Smooth muscle cell (in vitro differentiated cells): Measurements from ENCODE around the gene STYXL1. TPM values are rescaled to one million over a fixed set of nuclear protein-coding genes. Genes with fewer than 3 reads are reported as not detected.
A peak's percentile ranks its signal among the peaks of the same experiment; 100 is the strongest.

ENCODE experiments used
- DNase-seq: peaks from one replicate; lab custom pipeline; 2025; ENCODE audit not compliant: unreplicated experiment; lab: John Stamatoyannopoulos, UW
- H2AFZ ChIP-seq: fragments of 200-600 bp; sonication (generic); 2 replicates; pipeline ENCODE4 v1.6.0; 2016; ENCODE audit warnings: antibody characterized with exemption, low read depth, mild to moderate bottlenecking
- H3F3A ChIP-seq: fragments of 200-600 bp; sonication (generic); 2 replicates; pipeline ENCODE4 v1.6.0; 2017; ENCODE audit warnings: antibody characterized with exemption, low read depth
- H3K27ac ChIP-seq: fragments of 200-600 bp; sonication (generic); 2 replicates; pipeline ENCODE4 v1.5.1; 2016; ENCODE audit warnings: low read depth, mild to moderate bottlenecking
- H3K27me3 ChIP-seq: fragments of 200-600 bp; sonication (generic); 2 replicates; pipeline ENCODE4 v1.6.1; 2016; ENCODE audit warnings: low read depth, mild to moderate bottlenecking
- H3K36me3 ChIP-seq: fragments of 200-600 bp; sonication (generic); 2 replicates; pipeline ENCODE4 v1.5.1; 2016; ENCODE audit warnings: low read depth
- H3K4me1 ChIP-seq: fragments of 200-600 bp; sonication (generic); 2 replicates; pipeline ENCODE4 v1.5.1; 2016; ENCODE audit warnings: low read depth
- H3K4me2 ChIP-seq: fragments of 200-600 bp; sonication (generic); 2 replicates; pipeline ENCODE4 v1.6.0; 2016; ENCODE audit warnings: mild to moderate bottlenecking
- H3K4me3 ChIP-seq: fragments of 200-600 bp; sonication (generic); 2 replicates; pipeline ENCODE4 v1.5.1; 2016; ENCODE audit warnings: mild to moderate bottlenecking
- H3K79me2 ChIP-seq: fragments of 200-600 bp; sonication (generic); 2 replicates; pipeline ENCODE4 v1.6.0; 2016; ENCODE audit warnings: low read depth, mild to moderate bottlenecking
- H3K9ac ChIP-seq: fragments of 200-600 bp; sonication (generic); 2 replicates; pipeline ENCODE4 v1.6.0; 2016; ENCODE audit warnings: low read depth
- H3K9me3 ChIP-seq: fragments of 200-600 bp; sonication (generic); replicated peaks from 2 replicates; pipeline ENCODE4 v1.5.1; 2016; ENCODE audit warnings: low read depth
- H4K20me1 ChIP-seq: fragments of 200-600 bp; sonication (generic); 2 replicates; pipeline ENCODE4 v1.6.0; 2016; ENCODE audit warnings: low read depth
- WGBS: methylation state at CpG from one replicate; pipeline ENCODE4 v1.1.7; 2016; ENCODE audit warnings: low lambda C conversion rate; 5-methylcytosine and 5-hydroxymethylcytosine counted together
- polyA plus RNA-seq: library from polyadenylated mRNA; unstranded; fragments of >200 nt; fragmentation: Nextera tagmentation; extraction: Ambion mirVana; gene quantifications from 2 replicates; pipeline ENCODE4 v1.2.1, GENCODE V29; 2016
- total RNA-seq: library from RNA; depleted of rRNA; stranded (reverse); fragments of >200 nt; gene quantifications from 2 replicates; pipeline ENCODE4 v1.2.3, GENCODE V29; 2014
- TF ChIP-seq, protein P1 (sequence below): fragments of 200-600 bp; sonication (generic); IDR thresholded peaks from 2 replicates; pipeline ENCODE4 v1.5.1; 2017; ENCODE audit warnings: borderline replicate concordance, mild to moderate bottlenecking, antibody characterized with exemption; ENCODE audit not compliant: insufficient read depth, poor library complexity, severe bottlenecking

STYXL1 gene
- total and polyA plus RNA-seq, 2 experiments from 2014 or later: 75.6 to 84.0 TPM

- no peaks in the 10 kb centered on the region for H3K27me3 ChIP-seq
- DNase-seq: peak; percentile 5
- no peak overlapping the region for H2AFZ ChIP-seq
- H4K20me1 ChIP-seq: no peaks in the 10 kb centered on the region
- no peaks in the 10 kb centered on the region for H3K9me3 ChIP-seq
- peak overlapping the region; percentile 51 for H3K9ac ChIP-seq
- H3K27ac ChIP-seq: peak overlapping the region; percentile 68
- TF ChIP-seq, protein P1, sequence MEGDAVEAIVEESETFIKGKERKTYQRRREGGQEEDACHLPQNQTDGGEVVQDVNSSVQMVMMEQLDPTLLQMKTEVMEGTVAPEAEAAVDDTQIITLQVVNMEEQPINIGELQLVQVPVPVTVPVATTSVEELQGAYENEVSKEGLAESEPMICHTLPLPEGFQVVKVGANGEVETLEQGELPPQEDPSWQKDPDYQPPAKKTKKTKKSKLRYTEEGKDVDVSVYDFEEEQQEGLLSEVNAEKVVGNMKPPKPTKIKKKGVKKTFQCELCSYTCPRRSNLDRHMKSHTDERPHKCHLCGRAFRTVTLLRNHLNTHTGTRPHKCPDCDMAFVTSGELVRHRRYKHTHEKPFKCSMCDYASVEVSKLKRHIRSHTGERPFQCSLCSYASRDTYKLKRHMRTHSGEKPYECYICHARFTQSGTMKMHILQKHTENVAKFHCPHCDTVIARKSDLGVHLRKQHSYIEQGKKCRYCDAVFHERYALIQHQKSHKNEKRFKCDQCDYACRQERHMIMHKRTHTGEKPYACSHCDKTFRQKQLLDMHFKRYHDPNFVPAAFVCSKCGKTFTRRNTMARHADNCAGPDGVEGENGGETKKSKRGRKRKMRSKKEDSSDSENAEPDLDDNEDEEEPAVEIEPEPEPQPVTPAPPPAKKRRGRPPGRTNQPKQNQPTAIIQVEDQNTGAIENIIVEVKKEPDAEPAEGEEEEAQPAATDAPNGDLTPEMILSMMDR: no peak
- peaks cover 7% of the 10 kb centered on the region for H3K4me1 ChIP-seq
- H3K36me3 ChIP-seq: no peaks in the 10 kb centered on the region
- no peaks in the 10 kb centered on the region for H3K79me2 ChIP-seq
- H3K4me2 ChIP-seq: peak overlapping the region; percentile 80
- H3F3A ChIP-seq: no peaks in the 10 kb centered on the region
- H3K4me3 ChIP-seq: no peak overlapping the region
- 69% methylated on average over 37 of the region's 47 CpGs for WGBS
Measured at GRCh38 chr7:76071316-76072242, 23.8 kb upstream of the STYXL1 start.

GRCh38 chr7:76069238-76069638, 21.4 kb upstream of the STYXL1 start:
- Histone ChIP-seq H3K9me3 (no peaks in the 10 kb centered on the region), H3K27me3 (no peaks in the 10 kb centered on the region), H3K36me3 (no peaks in the 10 kb centered on the region), H3K9ac (no peak overlapping the region), H2AFZ (no peak overlapping the region), H3F3A (peaks cover 6% of the 10 kb centered on the region), H3K4me1 (peaks cover 7% of the 10 kb centered on the region), H3K79me2 (no peaks in the 10 kb centered on the region), H3K4me2 (no peak overlapping the region), H3K27ac (no peak overlapping the region), H3K4me3 (no peak overlapping the region), H4K20me1 (no peaks in the 10 kb centered on the region)
- TF ChIP-seq, protein P1: peak; percentile 10
- WGBS: 57% methylated on average over 8 of the region's 8 CpGs
- DNase-seq: peak; percentile 3

- H3K4me3 ChIP-seq: no peak overlapping the region
- no peak overlapping the region for H3K4me2 ChIP-seq
- no peaks in the 10 kb centered on the region for H3K27me3 ChIP-seq
- H3K36me3 ChIP-seq: no peaks in the 10 kb centered on the region
- H3K27ac ChIP-seq: no peak overlapping the region
- H3K9me3 ChIP-seq: no peaks in the 10 kb centered on the region
- no peaks in the 10 kb centered on the region for H3K79me2 ChIP-seq
- peaks cover 6% of the 10 kb centered on the region for H3F3A ChIP-seq
- DNase-seq: no peak
- H2AFZ ChIP-seq: no peak overlapping the region
- TF ChIP-seq, protein P1: no peak
- H3K4me1 ChIP-seq: peaks cover 7% of the 10 kb centered on the region
- no peak overlapping the region for H3K9ac ChIP-seq
- no peaks in the 10 kb centered on the region for H4K20me1 ChIP-seq
- 98% methylated on average over 14 of the region's 14 CpGs for WGBS
Measured at GRCh38 chr7:76066716-76067503, 19.1 kb upstream of the STYXL1 start.
